MM.1S (cell line): ENCODE measurements around the gene NFAM1.

Experiments
- DNase-seq: peaks from one replicate; pipeline ENCODE4 v3.0.0-alpha.2; 2015
- H2AFZ ChIP-seq: fragments of 300-600 bp; sonication (generic); 2 replicates; pipeline ENCODE4 v1.6.0; 2016; ENCODE audit warnings: antibody characterized with exemption, low read length
- H3F3A ChIP-seq: fragments of 300-600 bp; sonication (generic); 2 replicates; pipeline ENCODE4 v1.6.1; 2016; ENCODE audit warnings: mild to moderate bottlenecking, antibody characterized with exemption, low read length, moderate library complexity, mixed read lengths; ENCODE audit not compliant: insufficient read depth
- H3K27ac ChIP-seq: fragments of 300-600 bp; sonication (generic); 2 replicates; pipeline ENCODE4 v1.5.1; 2016; ENCODE audit warnings: mild to moderate bottlenecking, low read length
- H3K27me3 ChIP-seq: fragments of 300-600 bp; sonication (generic); replicated peaks from 2 replicates; pipeline ENCODE4 v1.6.0; 2016; ENCODE audit warnings: low read length; ENCODE audit not compliant: insufficient read depth
- H3K36me3 ChIP-seq: fragments of 300-600 bp; sonication (generic); replicated peaks from 2 replicates; pipeline ENCODE4 v1.6.1; 2016; ENCODE audit warnings: mild to moderate bottlenecking, low read length, mixed read lengths; ENCODE audit not compliant: insufficient read depth
- H3K4me1 ChIP-seq: fragments of 300-600 bp; sonication (generic); 2 replicates; pipeline ENCODE4 v1.6.1; 2016; ENCODE audit warnings: low read length, mixed read lengths
- H3K4me2 ChIP-seq: fragments of 300-600 bp; sonication (generic); 2 replicates; pipeline ENCODE4 v1.6.0; 2016; ENCODE audit warnings: low read depth, low read length
- H3K4me3 ChIP-seq: fragments of 300-600 bp; sonication (generic); 2 replicates; pipeline ENCODE4 v1.5.1; 2016; ENCODE audit warnings: low read length, mixed read lengths
- H3K79me2 ChIP-seq: fragments of 300-600 bp; sonication (generic); 2 replicates; pipeline ENCODE4 v1.6.1; 2016; ENCODE audit warnings: mixed run types, low read length, mixed read lengths
- H3K9ac ChIP-seq: fragments of 300-600 bp; sonication (generic); 2 replicates; pipeline ENCODE4 v1.6.1; 2016; ENCODE audit warnings: low read length, mixed read lengths
- H3K9me2 ChIP-seq: fragments of 300-600 bp; sonication (generic); replicated peaks from 2 replicates; pipeline ENCODE4 v1.6.1; 2016; ENCODE audit warnings: mild to moderate bottlenecking, low read length, mixed read lengths; ENCODE audit not compliant: insufficient read depth
- H3K9me3 ChIP-seq: fragments of 300-600 bp; sonication (generic); replicated peaks from 2 replicates; pipeline ENCODE4 v1.6.1; 2016; ENCODE audit warnings: mild to moderate bottlenecking, low read length, mixed read lengths; ENCODE audit not compliant: insufficient read depth
- H4K20me1 ChIP-seq: fragments of 300-600 bp; sonication (generic); 2 replicates; pipeline ENCODE4 v1.6.1; 2016; ENCODE audit warnings: mild to moderate bottlenecking, low read length, moderate library complexity, mixed read lengths; ENCODE audit not compliant: insufficient read depth
- CTCF ChIP-seq: fragments of 300-600 bp; sonication (generic); IDR thresholded peaks from 2 replicates; pipeline ENCODE4 v1.5.1; 2016; ENCODE audit warnings: antibody characterized with exemption, low read length, mixed read lengths
- EZH2 ChIP-seq: fragments of 300-600 bp; sonication (generic); optimal IDR thresholded peaks from 2 replicates; pipeline ENCODE3; 2017; ENCODE audit warnings: low read depth, mild to moderate bottlenecking, antibody characterized with exemption, low read length, mixed read lengths
- EZH2phosphoT487 ChIP-seq: fragments of 300-600 bp; sonication (generic); IDR thresholded peaks from 2 replicates; pipeline ENCODE4 v1.6.1; 2018; ENCODE audit warnings: antibody characterized with exemption, low read length

Gene NFAM1

GRCh38 chr22:42399315-42400271 lies 32.6 kb downstream of the NFAM1 start:
- no peaks in the 10 kb centered on the region for H4K20me1 ChIP-seq
- no peak for TF ChIP-seq EZH2phosphoT487
- TF ChIP-seq CTCF = no peak
- TF ChIP-seq EZH2 = no peak
- no peaks in the 10 kb centered on the region for H3K36me3 ChIP-seq
- peaks cover 56% of the 10 kb centered on the region for H3K27me3 ChIP-seq
- H2AFZ ChIP-seq = peak overlapping the region; percentile 36; the same call in 1 of the 2 replicates
- H3K4me2 ChIP-seq = peak overlapping the region; percentile 23; the same call in 1 of the 2 replicates
- H3K79me2 ChIP-seq = no peaks in the 10 kb centered on the region
- 0 out of 2 replicates have a peak, but pooled peaks cover 7% of the 10 kb centered on the region for H3F3A ChIP-seq
- DNase-seq = peak; percentile 85
- no peaks in the 10 kb centered on the region for H3K9me2 ChIP-seq
- H3K4me3 ChIP-seq = no peak overlapping the region
- peaks cover 7% of the 10 kb centered on the region; the same call in 1 of the 2 replicates for H3K4me1 ChIP-seq
- H3K9me3 ChIP-seq = no peaks in the 10 kb centered on the region
- no peak overlapping the region for H3K27ac ChIP-seq
- H3K9ac ChIP-seq = no peak overlapping the region

GRCh38 chr22:42397332-42398249 lies 34.6 kb downstream of the NFAM1 start:
- Histone ChIP-seq H3K79me2 (no peaks in the 10 kb centered on the region), H3K9me2 (no peaks in the 10 kb centered on the region), H2AFZ (no peak overlapping the region), H3K27ac (no peak overlapping the region), H3K27me3 (peaks cover 38% of the 10 kb centered on the region), H3K9ac (no peak overlapping the region), H3K36me3 (no peaks in the 10 kb centered on the region), H3K4me3 (no peak overlapping the region), H4K20me1 (no peaks in the 10 kb centered on the region), H3K4me2 (peak overlapping the region; percentile 21; the same call in 1 of the 2 replicates), H3F3A (0 out of 2 replicates have a peak, but pooled peaks cover 7% of the 10 kb centered on the region), H3K4me1 (peaks cover 7% of the 10 kb centered on the region; the same call in 1 of the 2 replicates), H3K9me3 (no peaks in the 10 kb centered on the region)
- DNase-seq = no peak
- TF ChIP-seq EZH2 = no peak
- TF ChIP-seq CTCF = no peak
- no peak for TF ChIP-seq EZH2phosphoT487

GRCh38 chr22:42396621-42397331 lies 35.4 kb downstream of the NFAM1 start:
- Histone ChIP-seq H3K27ac (no peak overlapping the region), H3F3A (0 out of 2 replicates have a peak, but pooled peaks cover 7% of the 10 kb centered on the region), H3K79me2 (no peaks in the 10 kb centered on the region), H3K9me3 (no peaks in the 10 kb centered on the region), H4K20me1 (no peaks in the 10 kb centered on the region), H3K4me1 (peaks cover 7% of the 10 kb centered on the region; the same call in 1 of the 2 replicates), H2AFZ (no peak overlapping the region), H3K4me3 (no peak overlapping the region), H3K27me3 (peaks cover 38% of the 10 kb centered on the region), H3K36me3 (no peaks in the 10 kb centered on the region), H3K4me2 (peak overlapping the region; percentile 21; the same call in 1 of the 2 replicates), H3K9me2 (no peaks in the 10 kb centered on the region), H3K9ac (no peak overlapping the region)
- DNase-seq = peak; percentile 10
- TF ChIP-seq CTCF = peak; percentile 18
- no peak for TF ChIP-seq EZH2phosphoT487
- TF ChIP-seq EZH2 = no peak
